KMS-11 (cell line): Measurements from ENCODE around the gene AP3B1.

Experiments used
- H2AFZ ChIP-seq: fragments of 200-600 bp; sonication (generic); 2 replicates; pipeline ENCODE4 v1.6.1; 2016; ENCODE audit warnings: antibody characterized with exemption, mixed run types, low read depth
- H3K27ac ChIP-seq: fragments of 200-600 bp; sonication (generic); 2 replicates; pipeline ENCODE4 v1.6.1; 2016; ENCODE audit warnings: mild to moderate bottlenecking, mixed run types
- H3K27me3 ChIP-seq: fragments of 200-600 bp; sonication (generic); 2 replicates; pipeline ENCODE4 v1.6.1; 2017; ENCODE audit warnings: mild to moderate bottlenecking, low read depth, mixed run types, moderate library complexity; ENCODE audit not compliant: insufficient read depth
- H3K36me3 ChIP-seq: fragments of 200-600 bp; sonication (generic); 2 replicates; pipeline ENCODE4 v1.6.1; 2017; ENCODE audit warnings: mild to moderate bottlenecking, mixed run types; ENCODE audit not compliant: insufficient read depth
- H3K4me1 ChIP-seq: fragments of 200-600 bp; sonication (generic); 2 replicates; pipeline ENCODE4 v1.6.1; 2016; ENCODE audit warnings: mild to moderate bottlenecking, low read depth, mixed run types; ENCODE audit not compliant: poor library complexity, severe bottlenecking
- H3K4me2 ChIP-seq: fragments of 200-600 bp; sonication (generic); 2 replicates; pipeline ENCODE4 v1.7.0; 2016; ENCODE audit warnings: mild to moderate bottlenecking, mixed run types
- H3K4me3 ChIP-seq: fragments of 200-600 bp; sonication (generic); IDR thresholded peaks from 2 replicates; pipeline ENCODE4 v1.6.1; 2017; ENCODE audit warnings: low read depth, low read length, mixed read lengths; ENCODE audit not compliant: insufficient read depth
- H3K79me2 ChIP-seq: fragments of 200-600 bp; sonication (generic); 2 replicates; pipeline ENCODE4 v1.6.1; 2016; ENCODE audit warnings: low read depth, mixed run types; ENCODE audit not compliant: insufficient read depth
- H3K9ac ChIP-seq: fragments of 200-600 bp; sonication (generic); 2 replicates; pipeline ENCODE4 v1.6.1; 2016; ENCODE audit warnings: mild to moderate bottlenecking, mixed run types
- H4K20me1 ChIP-seq: fragments of 200-600 bp; sonication (generic); 2 replicates; pipeline ENCODE4 v1.6.1; 2016; ENCODE audit warnings: mild to moderate bottlenecking, mixed run types; ENCODE audit not compliant: insufficient read depth
- CTCF ChIP-seq: fragments of 200-600 bp; sonication (generic); conservative IDR thresholded peaks from 2 replicates; pipeline ENCODE4 v1.6.1; 2017; ENCODE audit warnings: low read depth, mild to moderate bottlenecking, antibody characterized with exemption, low read length, moderate library complexity, mixed read lengths

The AP3B1 gene

GRCh38 chr5:78265163-78265562 is 29.3 kb downstream of the AP3B1 start:
- no peaks in the 10 kb centered on the region for H3K79me2 ChIP-seq
- no peaks in the 10 kb centered on the region for H3K4me1 ChIP-seq
- H3K27ac ChIP-seq, result no peak overlapping the region
- no peak overlapping the region for H3K4me2 ChIP-seq
- no peak overlapping the region for H3K9ac ChIP-seq
- H3K36me3 ChIP-seq, result no peaks in the 10 kb centered on the region
- TF ChIP-seq CTCF, result no peak
- H2AFZ ChIP-seq, result no peak overlapping the region
- no peaks in the 10 kb centered on the region for H3K27me3 ChIP-seq
- H4K20me1 ChIP-seq, result no peaks in the 10 kb centered on the region
- H3K4me3 ChIP-seq, result no peak overlapping the region

- no peaks in the 10 kb centered on the region for H3K36me3 ChIP-seq
- no peak overlapping the region for H3K9ac ChIP-seq
- H3K27me3 ChIP-seq, result no peaks in the 10 kb centered on the region
- no peak overlapping the region for H3K27ac ChIP-seq
- TF ChIP-seq CTCF, result no peak
- no peak overlapping the region for H3K4me3 ChIP-seq
- no peaks in the 10 kb centered on the region for H4K20me1 ChIP-seq
- no peak overlapping the region for H2AFZ ChIP-seq
- no peaks in the 10 kb centered on the region for H3K79me2 ChIP-seq
- H3K4me1 ChIP-seq, result no peaks in the 10 kb centered on the region
- no peak overlapping the region for H3K4me2 ChIP-seq
These were observed 29.9 kb downstream of the AP3B1 start for GRCh38 chr5:78264600-78264999.

- Histone ChIP-seq H3K9ac (no peak overlapping the region), H3K27me3 (no peaks in the 10 kb centered on the region), H3K27ac (no peak overlapping the region), H3K4me3 (no peak overlapping the region), H2AFZ (no peak overlapping the region), H3K4me2 (no peak overlapping the region), H4K20me1 (no peaks in the 10 kb centered on the region), H3K79me2 (no peaks in the 10 kb centered on the region), H3K36me3 (no peaks in the 10 kb centered on the region), H3K4me1 (no peaks in the 10 kb centered on the region)
- TF ChIP-seq CTCF, result no peak
These were observed 33.7 kb downstream of the AP3B1 start for GRCh38 chr5:78260771-78261170.

GRCh38 chr5:78253201-78253600 is 41.3 kb downstream of the AP3B1 start:
- Histone ChIP-seq H3K4me1 (no peaks in the 10 kb centered on the region), H3K27me3 (no peaks in the 10 kb centered on the region), H3K4me3 (no peak overlapping the region), H2AFZ (no peak overlapping the region), H3K4me2 (no peak overlapping the region), H3K9ac (no peak overlapping the region), H3K27ac (no peak overlapping the region), H3K79me2 (no peaks in the 10 kb centered on the region), H4K20me1 (no peaks in the 10 kb centered on the region), H3K36me3 (no peaks in the 10 kb centered on the region)
- no peak for TF ChIP-seq CTCF

- no peak for TF ChIP-seq CTCF
- Histone ChIP-seq H3K36me3 (no peaks in the 10 kb centered on the region), H3K27ac (no peak overlapping the region), H3K4me1 (no peaks in the 10 kb centered on the region), H3K27me3 (no peaks in the 10 kb centered on the region), H3K4me3 (no peak overlapping the region), H3K79me2 (no peaks in the 10 kb centered on the region), H3K9ac (no peak overlapping the region), H3K4me2 (no peak overlapping the region), H2AFZ (no peak overlapping the region), H4K20me1 (no peaks in the 10 kb centered on the region)
These were observed 41.8 kb downstream of the AP3B1 start for GRCh38 chr5:78252715-78253114.
